ENCODE measurements around the gene NAAA.

NAAA gene

GRCh38 chr4:75907966-75908365, 32.8 kb downstream of the NAAA start:
- in situ Hi-C loops (cut with MboI; ENCODE audit: low pct_unique_long_range_greater_than_20kb, low sequenced_read_pairs, unreplicated experiment), result loop anchor here (25.0 kb wide), 1 partner anchor 154 kb away; the partner anchor contains the start of gene ART3
- no peak for DNase-seq (ENCODE audit: low spot score)
- TF ChIP-seq, protein P1, sequence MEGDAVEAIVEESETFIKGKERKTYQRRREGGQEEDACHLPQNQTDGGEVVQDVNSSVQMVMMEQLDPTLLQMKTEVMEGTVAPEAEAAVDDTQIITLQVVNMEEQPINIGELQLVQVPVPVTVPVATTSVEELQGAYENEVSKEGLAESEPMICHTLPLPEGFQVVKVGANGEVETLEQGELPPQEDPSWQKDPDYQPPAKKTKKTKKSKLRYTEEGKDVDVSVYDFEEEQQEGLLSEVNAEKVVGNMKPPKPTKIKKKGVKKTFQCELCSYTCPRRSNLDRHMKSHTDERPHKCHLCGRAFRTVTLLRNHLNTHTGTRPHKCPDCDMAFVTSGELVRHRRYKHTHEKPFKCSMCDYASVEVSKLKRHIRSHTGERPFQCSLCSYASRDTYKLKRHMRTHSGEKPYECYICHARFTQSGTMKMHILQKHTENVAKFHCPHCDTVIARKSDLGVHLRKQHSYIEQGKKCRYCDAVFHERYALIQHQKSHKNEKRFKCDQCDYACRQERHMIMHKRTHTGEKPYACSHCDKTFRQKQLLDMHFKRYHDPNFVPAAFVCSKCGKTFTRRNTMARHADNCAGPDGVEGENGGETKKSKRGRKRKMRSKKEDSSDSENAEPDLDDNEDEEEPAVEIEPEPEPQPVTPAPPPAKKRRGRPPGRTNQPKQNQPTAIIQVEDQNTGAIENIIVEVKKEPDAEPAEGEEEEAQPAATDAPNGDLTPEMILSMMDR (IDR thresholded peaks at IDR 0.05; ENCODE audit: extremely low read depth, insufficient read depth, missing control alignments), result no peak

GRCh38 chr4:75904076-75904475, 36.7 kb downstream of the NAAA start:
- in situ Hi-C loops (cut with MboI; ENCODE audit: low pct_unique_long_range_greater_than_20kb, low sequenced_read_pairs, unreplicated experiment), result loop anchor here (25.0 kb wide), 1 partner anchor 158 kb away; the partner anchor contains the start of gene ART3
- DNase-seq (ENCODE audit: low spot score), result no peak
- TF ChIP-seq, protein P1 (IDR thresholded peaks at IDR 0.05; ENCODE audit: extremely low read depth, insufficient read depth, missing control alignments), result no peak

- no peak for DNase-seq (ENCODE audit: low spot score)
- TF ChIP-seq, protein P1 (IDR thresholded peaks at IDR 0.05; ENCODE audit: extremely low read depth, insufficient read depth, missing control alignments), result no peak
- in situ Hi-C loops (cut with MboI; ENCODE audit: low pct_unique_long_range_greater_than_20kb, low sequenced_read_pairs, unreplicated experiment), result loop anchor here (25.0 kb wide), 1 partner anchor 160 kb away; the partner anchor contains the start of gene ART3
These were observed 38.5 kb downstream of the NAAA start, which contains the start of gene PPEF2 for GRCh38 chr4:75902352-75902751. PPEF2 (minus strand) TSS chr4:75902452; CDS start chr4:75896325, 6,127 bp downstream.

DNA sequence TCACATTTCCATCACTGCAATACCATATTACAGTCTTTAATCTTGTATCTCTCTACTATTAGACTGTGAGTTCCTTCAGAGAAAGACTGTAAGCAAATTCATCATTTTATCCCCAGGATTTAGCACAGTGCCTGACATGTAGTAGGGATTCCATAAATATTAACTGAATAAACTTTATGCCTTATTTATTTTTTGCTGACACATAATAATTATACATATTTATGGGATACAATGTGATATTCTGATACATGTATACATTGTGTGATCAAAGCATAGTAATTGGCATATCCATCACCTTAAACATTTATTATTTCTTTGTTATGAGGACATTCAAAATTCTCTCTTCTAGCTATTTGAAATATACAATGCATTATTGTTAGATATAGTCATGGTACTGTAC, 42.3 kb downstream of the NAAA start:
- DNase-seq (ENCODE audit: low spot score), result no peak
- in situ Hi-C loops (cut with MboI; ENCODE audit: low pct_unique_long_range_greater_than_20kb, low sequenced_read_pairs, unreplicated experiment), result no loop called here
- TF ChIP-seq, protein P1 (IDR thresholded peaks at IDR 0.05; ENCODE audit: extremely low read depth, insufficient read depth, missing control alignments), result no peak

DNA sequence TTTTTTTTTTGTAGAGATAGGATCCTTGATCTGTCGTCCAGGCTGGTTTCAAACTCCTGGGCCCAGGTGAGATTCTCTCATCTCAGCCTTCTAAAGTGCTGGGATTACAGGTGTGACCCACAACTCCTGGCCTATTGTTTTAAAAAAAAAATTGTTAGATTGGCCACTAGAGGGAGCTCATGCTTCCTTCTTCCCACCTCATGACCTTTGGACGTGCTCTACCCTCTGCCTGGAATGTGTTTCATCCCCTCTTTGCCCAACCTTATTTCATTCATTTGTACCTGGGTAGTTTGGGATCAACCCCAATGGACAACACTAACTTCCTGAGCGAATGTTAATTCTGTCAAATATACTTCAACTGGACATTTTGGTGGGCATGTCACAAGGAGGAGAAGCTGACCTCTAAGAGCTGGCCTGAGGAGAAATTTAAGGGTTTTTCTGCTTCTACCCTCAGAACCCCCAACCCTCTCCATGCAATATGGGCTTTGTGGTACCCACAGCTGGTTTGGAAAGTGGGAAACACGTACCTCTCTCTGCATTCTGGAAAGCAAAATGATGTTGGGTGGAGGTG, 45.0 kb downstream of the NAAA start:
- TF ChIP-seq, protein P1 (IDR thresholded peaks at IDR 0.05; ENCODE audit: extremely low read depth, insufficient read depth, missing control alignments), result peak; percentile 67
- in situ Hi-C loops (cut with MboI; ENCODE audit: low pct_unique_long_range_greater_than_20kb, low sequenced_read_pairs, unreplicated experiment), result no loop called here
- peak; percentile 55 for DNase-seq (ENCODE audit: low spot score)

GRCh38 chr4:75892508-75892907, 48.3 kb downstream of the NAAA start:
- DNase-seq (ENCODE audit: low spot score), result no peak
- TF ChIP-seq, protein P1 (IDR thresholded peaks at IDR 0.05; ENCODE audit: extremely low read depth, insufficient read depth, missing control alignments), result peak; percentile 1

More at GRCh38 chr4:75892508-75892907, 48.3 kb downstream of the NAAA start:
- in situ Hi-C loops (cut with MboI; ENCODE audit: low pct_unique_long_range_greater_than_20kb, low sequenced_read_pairs, unreplicated experiment), result no loop called here
